Peyer's patch (tissue), 4 donors: ENCODE results near the gene KCNK5.

Experiments
- CTCF ChIP-seq, 6 experiments: fragments of 450-650 bp in 4 of 6; fragments of 200-600 bp in 2 of 6; sonication (generic) in 1 of 6; IDR thresholded peaks; one replicate each; pipeline ENCODE4 v1.5.1; 2017 to 2019; ENCODE audit warnings: antibody characterized with exemption in 6 of 6, mild to moderate bottlenecking in 3 of 6, moderate library complexity in 1 of 6
- POLR2A ChIP-seq, 2 donors: fragments of 450-650 bp; IDR thresholded peaks; one replicate each; pipeline ENCODE4 v1.5.1; 2017; ENCODE audit warnings: antibody characterized with exemption in 2 of 2, mild to moderate bottlenecking in 2 of 2, moderate library complexity in 2 of 2

GRCh38 chr6:39225543-39225942 is 3.7 kb downstream of the KCNK5 start:
- TF ChIP-seq CTCF (IDR thresholded peaks at IDR 0.05) (peak in 1 of 6 experiments; percentile 16), POLR2A (IDR thresholded peaks at IDR 0.05) (peak in 1 of 2 donors; percentile 64)
